Astrocyte (in vitro differentiated cells and primary cell): ENCODE measurements around the gene DAGLA. TPM values are rescaled to one million over a fixed set of nuclear protein-coding genes. Genes with fewer than 3 reads are reported as not detected.

ENCODE experiments used
- DNase-seq: peaks from one replicate; pipeline ENCODE4 v3.0.0-alpha.2; 2010; ENCODE audit warnings: low read depth
- FAIRE-seq: peaks from 2 replicates; lab custom pipeline; 2011; peaks lifted over from hg19 to GRCh38; lab: Jason Lieb, UNC
- H2AFZ ChIP-seq: 2 replicates; pipeline ENCODE4 v1.6.0; 2012; ENCODE audit warnings: low read depth, low read length, inconsistent platforms
- H3K27ac ChIP-seq: 2 replicates; pipeline ENCODE4 v1.5.1; 2011; ENCODE audit warnings: low read depth, low read length, inconsistent platforms
- H3K27me3 ChIP-seq: 2 replicates; pipeline ENCODE4 v1.6.0; 2011; ENCODE audit warnings: low read length, inconsistent platforms; ENCODE audit not compliant: insufficient read depth
- H3K36me3 ChIP-seq: 2 replicates; pipeline ENCODE4 v1.5.1; 2011; ENCODE audit warnings: low read length, inconsistent platforms; ENCODE audit not compliant: insufficient read depth
- H3K4me1 ChIP-seq: 2 replicates; pipeline ENCODE4 v1.5.1; 2011; ENCODE audit warnings: low read length, inconsistent platforms; ENCODE audit not compliant: insufficient read depth
- H3K4me2 ChIP-seq: 2 replicates; pipeline ENCODE4 v1.6.0; 2012; ENCODE audit warnings: low read length, inconsistent platforms
- H3K4me3 ChIP-seq: 2 replicates; pipeline ENCODE4 v1.5.1; 2011; ENCODE audit warnings: low read depth, mild to moderate bottlenecking, low read length, inconsistent platforms; ENCODE audit not compliant: insufficient read depth
- H3K79me2 ChIP-seq: 2 replicates; pipeline ENCODE4 v1.6.0; 2012; ENCODE audit warnings: mild to moderate bottlenecking, low read length, inconsistent platforms; ENCODE audit not compliant: insufficient read depth
- H3K9ac ChIP-seq: 2 replicates; pipeline ENCODE4 v1.6.0; 2012; ENCODE audit warnings: mild to moderate bottlenecking, low read length, inconsistent platforms
- H3K9me3 ChIP-seq: 2 replicates; pipeline ENCODE4 v1.5.1; 2012; ENCODE audit warnings: low read depth, mild to moderate bottlenecking, low read length, inconsistent platforms; ENCODE audit not compliant: insufficient read depth
- H4K20me1 ChIP-seq: 2 replicates; pipeline ENCODE4 v1.6.0; 2012; ENCODE audit warnings: low read length, inconsistent platforms; ENCODE audit not compliant: insufficient read depth
- H3K27ac Mint-ChIP-seq: one replicate; pipeline ENCODE4 v1.8.0; 2021; ENCODE audit warnings: mild to moderate bottlenecking, mixed read lengths; ENCODE audit not compliant: unreplicated experiment
- H3K27me3 Mint-ChIP-seq: one replicate; pipeline ENCODE4 v1.8.0; 2021; ENCODE audit warnings: low read depth, mixed read lengths; ENCODE audit not compliant: unreplicated experiment
- H3K36me3 Mint-ChIP-seq: one replicate; pipeline ENCODE4 v1.8.0; 2021; ENCODE audit warnings: low read depth, mixed read lengths; ENCODE audit not compliant: unreplicated experiment
- H3K4me1 Mint-ChIP-seq: one replicate; pipeline ENCODE4 v1.8.0; 2021; ENCODE audit warnings: low read depth, mixed read lengths; ENCODE audit not compliant: unreplicated experiment
- H3K4me3 Mint-ChIP-seq: one replicate; pipeline ENCODE4 v1.8.0; 2021; ENCODE audit warnings: mild to moderate bottlenecking, moderate library complexity, mixed read lengths; ENCODE audit not compliant: unreplicated experiment
- H3K9me3 Mint-ChIP-seq: one replicate; pipeline ENCODE4 v1.8.0; 2021; ENCODE audit warnings: mild to moderate bottlenecking, mixed read lengths; ENCODE audit not compliant: unreplicated experiment
- EZH2 ChIP-seq: IDR thresholded peaks from 2 replicates; pipeline ENCODE4 v1.6.1; 2012; ENCODE audit warnings: mild to moderate bottlenecking, low read length, inconsistent platforms; ENCODE audit not compliant: insufficient read depth
- total RNA-seq: library from RNA; stranded (reverse); gene quantifications from 2 replicates; pipeline ENCODE4 v1.2.1, GENCODE V29; 2021
- TF ChIP-seq, protein P1 (sequence below): IDR thresholded peaks from 2 replicates; pipeline ENCODE4 v1.5.1; 2011; ENCODE audit warnings: low read depth, mild to moderate bottlenecking, inconsistent platforms, low read length, moderate library complexity; ENCODE audit not compliant: insufficient read depth

The DAGLA gene
- total RNA-seq, 1 donor from 2014 or later: 5.5 TPM

DNA sequence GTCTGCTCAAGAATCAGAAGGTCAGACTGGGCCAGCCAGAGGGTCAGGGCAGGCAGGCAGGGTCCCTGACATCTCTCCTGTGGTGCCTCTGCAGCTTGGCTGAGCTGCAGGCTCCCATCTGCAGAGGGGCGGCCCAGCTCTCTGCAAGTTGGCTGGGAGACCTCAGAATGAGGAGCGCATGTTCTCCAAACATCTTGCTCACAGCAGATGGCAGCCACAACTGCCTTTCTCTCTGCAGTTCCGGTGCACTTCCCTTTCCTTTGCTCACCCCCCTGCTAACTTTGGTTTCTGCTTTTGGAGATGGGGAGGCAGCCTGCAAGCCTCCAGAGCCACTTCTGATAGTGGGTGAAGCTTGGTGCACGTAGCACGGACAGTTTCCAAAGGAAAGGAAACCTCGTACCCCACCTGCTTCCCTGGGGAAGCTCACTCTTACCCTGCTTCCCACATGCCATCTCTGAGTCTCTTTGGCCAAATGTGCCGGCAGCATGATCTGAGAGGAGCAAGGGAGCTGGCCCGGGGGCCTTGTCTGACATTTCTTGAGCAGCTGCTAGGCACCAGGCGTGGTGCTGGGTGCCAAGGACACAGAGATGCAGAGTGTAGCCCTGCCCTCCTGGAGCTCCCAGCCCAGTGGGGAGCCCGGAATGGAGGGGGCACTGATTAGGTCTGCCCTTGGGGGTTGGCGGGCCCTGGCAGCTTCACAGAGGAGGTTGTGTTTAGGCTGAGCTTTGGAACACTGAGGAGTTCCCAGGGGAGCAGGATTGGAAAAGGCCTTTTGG, 18.2 kb downstream of the DAGLA start:
- H3K9me3 ChIP-seq: no peaks in the 10 kb centered on the region
- H3K27me3 ChIP-seq: no peaks in the 10 kb centered on the region
- no peak overlapping the region for H3K4me3 Mint-ChIP-seq
- no peak overlapping the region for H2AFZ ChIP-seq
- FAIRE-seq (no peak), DNase-seq (no peak)
- H3K27me3 Mint-ChIP-seq: peaks cover 25% of the 10 kb centered on the region
- H3K9ac ChIP-seq: no peak overlapping the region
- no peaks in the 10 kb centered on the region for H3K9me3 Mint-ChIP-seq
- peaks cover 2% of the 10 kb centered on the region for H3K36me3 Mint-ChIP-seq
- no peak overlapping the region for H3K27ac Mint-ChIP-seq
- no peaks in the 10 kb centered on the region for H3K36me3 ChIP-seq
- no peak overlapping the region for H3K4me3 ChIP-seq
- H3K4me2 ChIP-seq: no peak overlapping the region
- H4K20me1 ChIP-seq: peaks cover 36% of the 10 kb centered on the region
- no peak overlapping the region for H3K27ac ChIP-seq
- TF ChIP-seq, protein P1, sequence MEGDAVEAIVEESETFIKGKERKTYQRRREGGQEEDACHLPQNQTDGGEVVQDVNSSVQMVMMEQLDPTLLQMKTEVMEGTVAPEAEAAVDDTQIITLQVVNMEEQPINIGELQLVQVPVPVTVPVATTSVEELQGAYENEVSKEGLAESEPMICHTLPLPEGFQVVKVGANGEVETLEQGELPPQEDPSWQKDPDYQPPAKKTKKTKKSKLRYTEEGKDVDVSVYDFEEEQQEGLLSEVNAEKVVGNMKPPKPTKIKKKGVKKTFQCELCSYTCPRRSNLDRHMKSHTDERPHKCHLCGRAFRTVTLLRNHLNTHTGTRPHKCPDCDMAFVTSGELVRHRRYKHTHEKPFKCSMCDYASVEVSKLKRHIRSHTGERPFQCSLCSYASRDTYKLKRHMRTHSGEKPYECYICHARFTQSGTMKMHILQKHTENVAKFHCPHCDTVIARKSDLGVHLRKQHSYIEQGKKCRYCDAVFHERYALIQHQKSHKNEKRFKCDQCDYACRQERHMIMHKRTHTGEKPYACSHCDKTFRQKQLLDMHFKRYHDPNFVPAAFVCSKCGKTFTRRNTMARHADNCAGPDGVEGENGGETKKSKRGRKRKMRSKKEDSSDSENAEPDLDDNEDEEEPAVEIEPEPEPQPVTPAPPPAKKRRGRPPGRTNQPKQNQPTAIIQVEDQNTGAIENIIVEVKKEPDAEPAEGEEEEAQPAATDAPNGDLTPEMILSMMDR: no peak
- TF ChIP-seq EZH2: no peak
- no peaks in the 10 kb centered on the region for H3K79me2 ChIP-seq
- peaks cover 17% of the 10 kb centered on the region for H3K4me1 Mint-ChIP-seq
- peaks cover 48% of the 10 kb centered on the region for H3K4me1 ChIP-seq

DNA sequence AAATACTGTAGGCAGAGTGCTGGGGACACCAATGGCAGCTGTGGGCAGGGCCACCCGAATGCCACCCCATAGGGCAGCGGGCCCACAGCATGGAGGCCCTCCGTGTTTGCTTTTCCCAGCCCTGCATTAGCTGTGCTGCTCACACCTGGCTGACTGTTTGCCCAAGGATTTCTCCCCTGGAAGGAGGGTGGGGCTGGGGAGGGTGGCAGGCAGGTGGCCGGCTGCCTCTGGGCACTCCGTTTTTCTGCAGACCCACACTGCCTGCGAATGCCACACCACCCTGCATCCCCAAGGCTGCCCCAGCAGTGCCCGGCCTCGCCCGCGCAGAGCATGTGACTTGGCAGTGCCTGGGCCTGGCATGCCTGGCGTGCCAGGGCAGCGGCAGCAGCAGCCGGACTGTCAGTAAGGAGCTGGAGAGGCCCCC, 19.6 kb downstream of the DAGLA start:
- peaks cover 41% of the 10 kb centered on the region for H4K20me1 ChIP-seq
- H3K4me1 ChIP-seq: peaks cover 40% of the 10 kb centered on the region
- H3K27me3 ChIP-seq: no peaks in the 10 kb centered on the region
- Mint-ChIP-seq H3K9me3 (no peaks in the 10 kb centered on the region), H3K4me3 (no peak overlapping the region), H3K4me1 (peaks cover 17% of the 10 kb centered on the region), H3K36me3 (peaks cover 2% of the 10 kb centered on the region), H3K27ac (no peak overlapping the region), H3K27me3 (peaks cover 30% of the 10 kb centered on the region)
- no peak overlapping the region for H3K9ac ChIP-seq
- H3K9me3 ChIP-seq: no peaks in the 10 kb centered on the region
- H3K4me3 ChIP-seq: no peak overlapping the region
- FAIRE-seq: no peak
- peak overlapping the region; percentile 26 for H3K4me2 ChIP-seq
- no peak overlapping the region for H2AFZ ChIP-seq
- TF ChIP-seq EZH2: no peak
- TF ChIP-seq, protein P1: no peak
- H3K27ac ChIP-seq: no peak overlapping the region
- H3K79me2 ChIP-seq: no peaks in the 10 kb centered on the region
- no peak for DNase-seq
- no peaks in the 10 kb centered on the region for H3K36me3 ChIP-seq

DNA sequence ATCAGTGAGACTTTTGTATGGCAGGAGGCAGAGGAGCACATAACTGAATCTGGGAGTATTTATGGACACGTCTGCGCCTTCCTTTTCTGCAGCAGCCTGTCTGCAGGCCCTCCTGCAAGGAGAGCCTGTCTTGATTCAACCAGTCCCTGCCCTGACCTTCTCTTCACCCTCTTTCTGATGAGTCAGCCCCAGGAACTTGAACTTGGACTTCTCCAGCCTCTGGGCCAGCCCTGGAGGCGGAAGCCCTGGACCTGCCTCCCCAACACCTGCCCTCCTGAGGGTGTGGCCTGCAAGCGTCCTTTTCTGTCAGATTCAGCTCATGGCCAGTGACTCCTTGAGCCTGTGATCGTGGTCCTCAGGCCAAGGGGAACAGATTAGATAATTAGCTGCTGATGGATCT, 20.0 kb downstream of the DAGLA start:
- peaks cover 17% of the 10 kb centered on the region for H3K4me1 Mint-ChIP-seq
- no peak overlapping the region for H3K9ac ChIP-seq
- H3K79me2 ChIP-seq: no peaks in the 10 kb centered on the region
- no peaks in the 10 kb centered on the region for H3K9me3 ChIP-seq
- no peak overlapping the region for H3K27ac ChIP-seq
- no peak overlapping the region for H3K4me3 Mint-ChIP-seq
- no peak overlapping the region for H3K27ac Mint-ChIP-seq
- H3K4me2 ChIP-seq: peak overlapping the region; percentile 26
- H3K36me3 ChIP-seq: no peaks in the 10 kb centered on the region
- no peak overlapping the region for H3K4me3 ChIP-seq
- no peaks in the 10 kb centered on the region for H3K9me3 Mint-ChIP-seq
- no peak for TF ChIP-seq EZH2
- TF ChIP-seq, protein P1: no peak
- DNase-seq (peak; percentile 48), FAIRE-seq (no peak)
- no peaks in the 10 kb centered on the region for H3K27me3 ChIP-seq
- peaks cover 45% of the 10 kb centered on the region for H4K20me1 ChIP-seq
- H3K27me3 Mint-ChIP-seq: peaks cover 30% of the 10 kb centered on the region
- peaks cover 2% of the 10 kb centered on the region for H3K36me3 Mint-ChIP-seq
- peaks cover 35% of the 10 kb centered on the region for H3K4me1 ChIP-seq
- no peak overlapping the region for H2AFZ ChIP-seq
